H1 (cell line): ENCODE measurements around the gene LIF. TPM values are rescaled to one million over a fixed set of nuclear protein-coding genes. Genes with fewer than 3 reads are reported as not detected.

Source experiments
- ATF3 ChIP-seq: IDR thresholded peaks from 2 replicates; pipeline ENCODE4 v1.6.1; 2011; ENCODE audit warnings: low read depth, mild to moderate bottlenecking, low read length; ENCODE audit not compliant: insufficient read depth
- CHD1 ChIP-seq: IDR thresholded peaks from 2 replicates; pipeline ENCODE4 v1.6.1; 2012; ENCODE audit warnings: low read depth, low read length, improper control_type of control experiment
- RXRA ChIP-seq: IDR thresholded peaks from 2 replicates; pipeline ENCODE4 v1.6.1; 2011; ENCODE audit warnings: low read depth, mild to moderate bottlenecking, low read length, moderate library complexity; ENCODE audit not compliant: insufficient read depth
- SIN3A ChIP-seq, 2 experiments: IDR thresholded peaks in 1 of 2; conservative IDR thresholded peaks in 1 of 2; 2 replicates each; pipeline ENCODE4 v1.6.1; 2011 to 2012; ENCODE audit warnings: low read length in 2 of 2, improper control_type of control experiment in 1 of 2, low read depth in 1 of 2, mild to moderate bottlenecking in 1 of 2
- SIX5 ChIP-seq: IDR thresholded peaks from 2 replicates; pipeline ENCODE4 v1.6.1; 2011; ENCODE audit warnings: mild to moderate bottlenecking, low read depth, low read length
- TAF1 ChIP-seq: IDR thresholded peaks from 2 replicates; pipeline ENCODE4 v1.6.1; 2011; ENCODE audit warnings: mild to moderate bottlenecking, low read depth, low read length
- TAF7 ChIP-seq: optimal IDR thresholded peaks from 2 replicates; pipeline ENCODE3; 2011; ENCODE audit warnings: low read depth, mild to moderate bottlenecking, inconsistent platforms, low read length, moderate library complexity, borderline replicate concordance
- USF2 ChIP-seq: IDR thresholded peaks from 2 replicates; pipeline ENCODE4 v1.6.1; 2011; ENCODE audit warnings: low read length, improper control_type of control experiment
- polyA plus RNA-seq, 7 experiments: library from polyadenylated mRNA; depleted of rRNA in 3 of 7; stranded (reverse) in 5 of 7; unstranded in 2 of 7; fragments of >200 nt in 5 of 7; fragments of 200-250 nt in 2 of 7; gene quantifications; 1 replicate in 5 of 7; 2 replicates in 1 of 7; 4 replicates in 1 of 7; pipeline versions ENCODE4 v1.2.1 to v1.2.3, GENCODE V29; 2011 to 2013; ENCODE audit warnings: missing spikeins in 2 of 7, mixed read lengths in 2 of 7
- total RNA-seq: library from RNA; stranded (reverse); fragmentation: NEBNext Ultra II Directional; extraction: Animal tissue kit (Norgen Biotek cat#: 25700); gene quantifications from 2 replicates; pipeline ENCODE4 v1.2.1, GENCODE V29; 2021

The LIF gene
- total and polyA plus RNA-seq, 2 of the 8 experiments (the other 6 are each of a cell fraction or from before 2014, with no cell fraction given), result 3.3 to 3.5 TPM

- no peak for TF ChIP-seq ATF3
- peak; percentile 21 for TF ChIP-seq TAF7
- TF ChIP-seq SIN3A (conservative IDR thresholded peaks at IDR 0.05 in 1 of 2, IDR thresholded peaks at IDR 0.05 in 1 of 2; ENCODE audit: low read depth in 1 of 2, low read length in 2 of 2), result peak; percentile 12 to 68; a peak in 1 of 4 replicates
- no peak for TF ChIP-seq SIX5
- TF ChIP-seq USF2, result no peak
- TF ChIP-seq RXRA, result no peak
- TF ChIP-seq TAF1, result no peak
- no peak for TF ChIP-seq CHD1
Observed at GRCh38 chr22:30289141-30289979, 42.8 kb upstream of the LIF start, which contains the start of gene CASTOR1 (continued).
